Ramos (cell line): ENCODE measurements around the gene BRD2.

ENCODE experiments used
- in situ Hi-C: fragments of 300-500 bp; cut with MboI; formaldehyde crosslinking; loops from one replicate; pipeline ENCODE4 v1.14.3; 2022; ENCODE audit warnings: low sequenced_read_pairs; ENCODE audit not compliant: unreplicated experiment

BRD2 gene

GRCh38 chr6:32983964-32984621, 15.7 kb downstream of the BRD2 start:
- in situ Hi-C loops, result no loop called here

GRCh38 chr6:32984622-32985389, 16.4 kb downstream of the BRD2 start:
- in situ Hi-C loops, result loop anchor here (5.0 kb wide), 1 partner anchor 93 kb away; no protein-coding TSS in a partner anchor

GRCh38 chr6:32989368-32989767, 21.0 kb downstream of the BRD2 start:
- in situ Hi-C loops, result loop anchor here (5.0 kb wide), 1 partner anchor 97 kb away; no protein-coding TSS in a partner anchor

- in situ Hi-C loops, result no loop called here
Observed at GRCh38 chr6:32991972-32992371, 23.6 kb downstream of the BRD2 start.

- in situ Hi-C loops, result no loop called here
Observed at GRCh38 chr6:32993363-32993973, 25.1 kb downstream of the BRD2 start.

- in situ Hi-C loops, result no loop called here
Observed at GRCh38 chr6:32995448-32995847, 27.1 kb downstream of the BRD2 start.

- in situ Hi-C loops, result loop anchor here (10.0 kb wide), 1 partner anchor 245 kb away; no protein-coding TSS in a partner anchor
Observed at GRCh38 chr6:33000055-33000454, 31.7 kb downstream of the BRD2 start.

GRCh38 chr6:33001685-33002084, 33.3 kb downstream of the BRD2 start:
- in situ Hi-C loops, result loop anchor here (10.0 kb wide), 1 partner anchor 243 kb away; no protein-coding TSS in a partner anchor

GRCh38 chr6:33004940-33005339, 36.5 kb downstream of the BRD2 start:
- in situ Hi-C loops, result loop anchor here (10.0 kb wide), 1 partner anchor 240 kb away; no protein-coding TSS in a partner anchor

- in situ Hi-C loops, result loop anchor here (10.0 kb wide), 1 partner anchor 237 kb away; no protein-coding TSS in a partner anchor
Observed at GRCh38 chr6:33007831-33008400, 39.5 kb downstream of the BRD2 start.

GRCh38 chr6:33008944-33009861, 40.8 kb downstream of the BRD2 start, which contains the start of gene HLA-DOA:
TSS of gene HLA-DOA (minus strand) at chr6:33009591.
- in situ Hi-C loops, result loop anchor here (10.0 kb wide), 1 partner anchor 236 kb away; no protein-coding TSS in a partner anchor

GRCh38 chr6:33010356-33010755, 42.0 kb downstream of the BRD2 start:
- in situ Hi-C loops, result loop anchor here (5.0 kb wide), 1 partner anchor 72 kb away; no protein-coding TSS in a partner anchor

- in situ Hi-C loops, result loop anchor here (5.0 kb wide), 1 partner anchor 69 kb away; no protein-coding TSS in a partner anchor
Observed at GRCh38 chr6:33013608-33014007, 45.2 kb downstream of the BRD2 start.

- in situ Hi-C loops, result loop anchor here (5.0 kb wide), 1 partner anchor 67 kb away; no protein-coding TSS in a partner anchor
Observed at GRCh38 chr6:33014841-33015634, 46.6 kb downstream of the BRD2 start.

GRCh38 chr6:33015798-33016197, 47.4 kb downstream of the BRD2 start:
- in situ Hi-C loops, result no loop called here

GRCh38 chr6:33017018-33017417, 48.6 kb downstream of the BRD2 start:
- in situ Hi-C loops, result no loop called here

GRCh38 chr6:33017694-33018353, 49.4 kb downstream of the BRD2 start:
- in situ Hi-C loops, result no loop called here

- in situ Hi-C loops, result no loop called here
Observed at GRCh38 chr6:33018418-33018817, 50.0 kb downstream of the BRD2 start.
